GM23338 (cell line): Measurements from ENCODE around the gene RALGPS1. TPM values are rescaled to one million over a fixed set of nuclear protein-coding genes. Genes with fewer than 3 reads are reported as not detected.

Source experiments
- ATAC-seq: fragments of 200-7000 bp; cut with Tn5 transposase; 3 replicates; pipeline ENCODE4 v1.9.1; 2020
- DNase-seq: peaks from one replicate; pipeline ENCODE4 v3.0.0-alpha.2; 2015; ENCODE audit warnings: low spot score
- H2AFZ ChIP-seq: fragments of 200-600 bp; sonication (generic); 2 replicates; pipeline ENCODE4 v1.8.0; 2016; ENCODE audit warnings: antibody characterized with exemption, mild to moderate bottlenecking, moderate library complexity
- H3F3A ChIP-seq: fragments of 200-600 bp; sonication (generic); replicated peaks from 2 replicates; pipeline ENCODE4 v1.8.0; 2017; ENCODE audit warnings: antibody characterized with exemption, mixed run types, low read depth
- H3K27ac ChIP-seq: fragments of 200-600 bp; sonication (generic); 2 replicates; pipeline ENCODE4 v1.6.1; 2016; ENCODE audit warnings: low read depth
- H3K27me3 ChIP-seq: fragments of 200-600 bp; sonication (generic); 2 replicates; pipeline ENCODE4 v1.8.0; 2016; ENCODE audit warnings: mild to moderate bottlenecking, mixed run types, moderate library complexity; ENCODE audit not compliant: insufficient read depth
- H3K36me3 ChIP-seq: fragments of 200-600 bp; sonication (generic); 2 replicates; pipeline ENCODE4 v1.8.0; 2016; ENCODE audit warnings: mild to moderate bottlenecking; ENCODE audit not compliant: insufficient read depth
- H3K4me1 ChIP-seq: fragments of 200-600 bp; sonication (generic); 2 replicates; pipeline ENCODE4 v1.8.0; 2016; ENCODE audit warnings: mild to moderate bottlenecking, moderate library complexity; ENCODE audit not compliant: insufficient read depth
- H3K4me2 ChIP-seq: fragments of 200-600 bp; sonication (generic); 2 replicates; pipeline ENCODE4 v1.7.1; 2017; ENCODE audit warnings: mixed run types
- H3K4me3 ChIP-seq: fragments of 200-600 bp; sonication (generic); 2 replicates; pipeline ENCODE4 v1.6.1; 2016; ENCODE audit warnings: mixed run types
- H3K79me2 ChIP-seq: fragments of 200-600 bp; sonication (generic); replicated peaks from 2 replicates; pipeline ENCODE4 v1.8.0; 2017; ENCODE audit warnings: mild to moderate bottlenecking; ENCODE audit not compliant: insufficient read depth
- H3K9me2 ChIP-seq: fragments of 200-600 bp; sonication (generic); 2 replicates; pipeline ENCODE4 v1.8.0; 2017; ENCODE audit not compliant: insufficient read depth
- H4K20me1 ChIP-seq: fragments of 200-600 bp; sonication (generic); replicated peaks from 2 replicates; pipeline ENCODE4 v1.8.0; 2017; ENCODE audit warnings: mild to moderate bottlenecking; ENCODE audit not compliant: insufficient read depth
- H3K27ac Mint-ChIP-seq: 2 replicates; pipeline ENCODE4 v1.8.0; 2020; ENCODE audit warnings: inconsistent platforms, mild to moderate bottlenecking, moderate library complexity, mixed read lengths
- H3K27me3 Mint-ChIP-seq: 3 replicates; pipeline ENCODE4 v1.8.0; 2022; ENCODE audit warnings: low read depth, mild to moderate bottlenecking, moderate library complexity, mixed read lengths, inconsistent platforms; ENCODE audit not compliant: insufficient read depth, poor library complexity
- H3K36me3 Mint-ChIP-seq: 3 replicates; pipeline ENCODE4 v1.8.0; 2021; ENCODE audit warnings: low read depth, mild to moderate bottlenecking, inconsistent platforms, moderate library complexity, mixed read lengths
- H3K4me1 Mint-ChIP-seq: 3 replicates; pipeline ENCODE4 v1.8.0; 2020; ENCODE audit warnings: mild to moderate bottlenecking, inconsistent platforms, mixed read lengths
- H3K4me3 Mint-ChIP-seq: 3 replicates; pipeline ENCODE4 v1.8.0; 2021; ENCODE audit warnings: moderate library complexity, mild to moderate bottlenecking, inconsistent platforms, mixed read lengths
- H3K9me3 Mint-ChIP-seq: 3 replicates; pipeline ENCODE4 v1.8.0; 2020; ENCODE audit warnings: moderate library complexity, mild to moderate bottlenecking, inconsistent platforms, mixed read lengths
- CREB1 ChIP-seq: fragments of 250-450 bp; sonication (Bioruptor Pico); IDR thresholded peaks from 2 replicates; pipeline ENCODE4 v1.5.0; 2020; ENCODE audit warnings: low read depth, mild to moderate bottlenecking, moderate library complexity
- EZH2 ChIP-seq: fragments of 200-600 bp; sonication (generic); IDR thresholded peaks from one replicate; pipeline ENCODE4 v1.8.0; 2017; ENCODE audit warnings: antibody characterized with exemption, mild to moderate bottlenecking, low read depth; ENCODE audit not compliant: unreplicated experiment
- EZH2phosphoT487 ChIP-seq: fragments of 200-600 bp; sonication (generic); IDR thresholded peaks from one replicate; pipeline ENCODE4 v1.8.1; 2018; ENCODE audit warnings: antibody characterized with exemption; ENCODE audit not compliant: unreplicated experiment
- NANOG ChIP-seq: IDR thresholded peaks from 2 replicates; pipeline ENCODE4 v1.6.1; 2016; ENCODE audit warnings: antibody characterized with exemption, borderline replicate concordance
- POLR2AphosphoS5 ChIP-seq: IDR thresholded peaks from 2 replicates; pipeline ENCODE4 v1.6.1; 2016; ENCODE audit warnings: antibody characterized with exemption, low read depth
- REST ChIP-seq: IDR thresholded peaks from one replicate; pipeline ENCODE4 v1.6.1; 2018; ENCODE audit warnings: antibody characterized with exemption; ENCODE audit not compliant: unreplicated experiment
- STAT1 ChIP-seq: IDR thresholded peaks from one replicate; pipeline ENCODE4 v1.6.1; 2016; ENCODE audit warnings: antibody characterized with exemption; ENCODE audit not compliant: unreplicated experiment
- ZNF114 ChIP-seq: fragments of 250-450 bp; sonication (Bioruptor Pico); IDR thresholded peaks from 2 replicates; pipeline ENCODE4 v1.5.0; 2020; ENCODE audit warnings: mild to moderate bottlenecking, moderate library complexity
- ZNF331 ChIP-seq: fragments of 250-450 bp; sonication (Bioruptor Pico); IDR thresholded peaks from 2 replicates; pipeline ENCODE4 v1.5.0; 2020; ENCODE audit warnings: low read depth, mild to moderate bottlenecking, moderate library complexity
- ZNF462 ChIP-seq: fragments of 250-450 bp; sonication (Bioruptor Pico); IDR thresholded peaks from 2 replicates; pipeline ENCODE4 v1.5.0; 2020; ENCODE audit warnings: mild to moderate bottlenecking, moderate library complexity
- polyA plus RNA-seq: library from polyadenylated mRNA; unstranded; fragments of >200 nt; fragmentation: Nextera tagmentation; extraction: Ambion mirVana; gene quantifications from 2 replicates; pipeline ENCODE4 v1.2.1, GENCODE V29; 2016
- total RNA-seq: library from RNA; depleted of rRNA; stranded (reverse); fragments of >200 nt; shearing (Covaris generic); gene quantifications from 2 replicates; pipeline ENCODE4 v1.2.3, GENCODE V29; 2014
- TF ChIP-seq, protein P1 (sequence below): IDR thresholded peaks from 2 replicates; pipeline ENCODE4 v1.6.1; 2016; ENCODE audit warnings: antibody characterized with exemption
- TF ChIP-seq, protein P2 (sequence below), 2 experiments: fragments of 200-600 bp in 1 of 2; sonication (generic) in 1 of 2; conservative IDR thresholded peaks; 2 replicates each; pipeline versions ENCODE4 v1.5.1 to v1.6.1; 2016 to 2017; ENCODE audit warnings: antibody characterized with exemption in 2 of 2, low read depth in 2 of 2, mild to moderate bottlenecking in 2 of 2, moderate library complexity in 1 of 2

The RALGPS1 gene
- total and polyA plus RNA-seq, 2 experiments from 2014 or later: 18.2 to 57.1 TPM

GRCh38 chr9:127045148-127045547 is 130.6 kb downstream of the RALGPS1 start (continued):
- TF ChIP-seq ZNF462 (CRISPR knock-in tag): no peak
- TF ChIP-seq, protein P1, sequence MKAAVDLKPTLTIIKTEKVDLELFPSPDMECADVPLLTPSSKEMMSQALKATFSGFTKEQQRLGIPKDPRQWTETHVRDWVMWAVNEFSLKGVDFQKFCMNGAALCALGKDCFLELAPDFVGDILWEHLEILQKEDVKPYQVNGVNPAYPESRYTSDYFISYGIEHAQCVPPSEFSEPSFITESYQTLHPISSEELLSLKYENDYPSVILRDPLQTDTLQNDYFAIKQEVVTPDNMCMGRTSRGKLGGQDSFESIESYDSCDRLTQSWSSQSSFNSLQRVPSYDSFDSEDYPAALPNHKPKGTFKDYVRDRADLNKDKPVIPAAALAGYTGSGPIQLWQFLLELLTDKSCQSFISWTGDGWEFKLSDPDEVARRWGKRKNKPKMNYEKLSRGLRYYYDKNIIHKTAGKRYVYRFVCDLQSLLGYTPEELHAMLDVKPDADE: no peak
- no peak for TF ChIP-seq CREB1
- no peak for TF ChIP-seq EZH2phosphoT487
- TF ChIP-seq ZNF114 (CRISPR knock-in tag): no peak

DNA sequence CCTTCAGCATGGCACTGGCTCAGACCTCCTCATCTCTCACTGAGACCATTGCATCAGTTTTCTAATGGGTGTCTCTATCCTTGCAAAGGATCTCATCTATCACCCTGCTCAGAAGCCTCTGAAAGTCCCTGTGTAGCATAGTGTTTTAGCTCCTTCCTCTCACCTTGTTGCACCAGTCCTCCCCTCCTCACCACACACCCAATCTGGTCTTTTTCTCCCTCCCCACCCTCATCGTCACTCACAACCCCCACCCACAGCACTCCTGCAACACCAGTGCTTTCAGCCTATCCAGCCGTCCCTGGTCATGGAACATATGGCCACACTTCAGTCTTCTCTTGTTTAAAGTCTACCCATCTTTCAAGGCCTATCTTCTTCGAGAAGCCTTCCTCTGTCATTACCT is 133.4 kb downstream of the RALGPS1 start:
- ATAC-seq (no peak), DNase-seq (no peak)
- H3F3A ChIP-seq: no peaks in the 10 kb centered on the region
- H3K27me3 Mint-ChIP-seq: peaks cover 4% of the 10 kb centered on the region
- no peak overlapping the region for H3K4me3 Mint-ChIP-seq
- H3K4me1 Mint-ChIP-seq: no peaks in the 10 kb centered on the region
- no peaks in the 10 kb centered on the region for H3K9me3 Mint-ChIP-seq
- H3K9me2 ChIP-seq: no peaks in the 10 kb centered on the region
- H3K79me2 ChIP-seq: no peaks in the 10 kb centered on the region
- H3K4me2 ChIP-seq: no peak overlapping the region
- no peaks in the 10 kb centered on the region for H3K36me3 Mint-ChIP-seq
- H3K36me3 ChIP-seq: no peaks in the 10 kb centered on the region
- H3K27ac Mint-ChIP-seq: no peak overlapping the region
- no peaks in the 10 kb centered on the region for H3K4me1 ChIP-seq
- H3K27ac ChIP-seq: no peak overlapping the region
- no peak overlapping the region for H3K4me3 ChIP-seq
- no peaks in the 10 kb centered on the region for H4K20me1 ChIP-seq
- no peak overlapping the region for H2AFZ ChIP-seq
- H3K27me3 ChIP-seq: no peaks in the 10 kb centered on the region
- TF ChIP-seq REST: no peak
- no peak for TF ChIP-seq EZH2phosphoT487
- TF ChIP-seq POLR2AphosphoS5: no peak
- TF ChIP-seq NANOG: no peak
- TF ChIP-seq CREB1: no peak
- TF ChIP-seq, protein P2, sequence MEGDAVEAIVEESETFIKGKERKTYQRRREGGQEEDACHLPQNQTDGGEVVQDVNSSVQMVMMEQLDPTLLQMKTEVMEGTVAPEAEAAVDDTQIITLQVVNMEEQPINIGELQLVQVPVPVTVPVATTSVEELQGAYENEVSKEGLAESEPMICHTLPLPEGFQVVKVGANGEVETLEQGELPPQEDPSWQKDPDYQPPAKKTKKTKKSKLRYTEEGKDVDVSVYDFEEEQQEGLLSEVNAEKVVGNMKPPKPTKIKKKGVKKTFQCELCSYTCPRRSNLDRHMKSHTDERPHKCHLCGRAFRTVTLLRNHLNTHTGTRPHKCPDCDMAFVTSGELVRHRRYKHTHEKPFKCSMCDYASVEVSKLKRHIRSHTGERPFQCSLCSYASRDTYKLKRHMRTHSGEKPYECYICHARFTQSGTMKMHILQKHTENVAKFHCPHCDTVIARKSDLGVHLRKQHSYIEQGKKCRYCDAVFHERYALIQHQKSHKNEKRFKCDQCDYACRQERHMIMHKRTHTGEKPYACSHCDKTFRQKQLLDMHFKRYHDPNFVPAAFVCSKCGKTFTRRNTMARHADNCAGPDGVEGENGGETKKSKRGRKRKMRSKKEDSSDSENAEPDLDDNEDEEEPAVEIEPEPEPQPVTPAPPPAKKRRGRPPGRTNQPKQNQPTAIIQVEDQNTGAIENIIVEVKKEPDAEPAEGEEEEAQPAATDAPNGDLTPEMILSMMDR (conservative IDR thresholded peaks at IDR 0.05; ENCODE audit: low read depth in 2 of 2): no peak
- no peak for TF ChIP-seq ZNF331 (CRISPR knock-in tag)
- TF ChIP-seq EZH2: no peak
- no peak for TF ChIP-seq STAT1
- no peak for TF ChIP-seq ZNF114 (CRISPR knock-in tag)
